GM21515 (cell line): ENCODE measurements around the gene CMC4.
A peak's percentile ranks its signal among the peaks of the same experiment; 100 is the strongest.

Experiments used
- ATAC-seq: cut with Tn5 transposase; IDR thresholded peaks from one replicate; pipeline ENCODE4 v1.9.1; 2021; ENCODE audit not compliant: unreplicated experiment

The CMC4 gene

GRCh38 chrX:155054255-155054654 lies 16.7 kb downstream of the CMC4 start:
- no peak for ATAC-seq

GRCh38 chrX:155053656-155054055 lies 17.3 kb downstream of the CMC4 start:
- ATAC-seq: no peak

GRCh38 chrX:155052738-155053498 lies 18.0 kb downstream of the CMC4 start:
- ATAC-seq: no peak

- ATAC-seq: no peak
These were observed 21.8 kb downstream of the CMC4 start for GRCh38 chrX:155048977-155049619.

GRCh38 chrX:155046811-155047528 lies 24.0 kb downstream of the CMC4 start:
- ATAC-seq: no peak

GRCh38 chrX:155046129-155046810 lies 24.7 kb downstream of the CMC4 start:
- ATAC-seq: no peak

DNA sequence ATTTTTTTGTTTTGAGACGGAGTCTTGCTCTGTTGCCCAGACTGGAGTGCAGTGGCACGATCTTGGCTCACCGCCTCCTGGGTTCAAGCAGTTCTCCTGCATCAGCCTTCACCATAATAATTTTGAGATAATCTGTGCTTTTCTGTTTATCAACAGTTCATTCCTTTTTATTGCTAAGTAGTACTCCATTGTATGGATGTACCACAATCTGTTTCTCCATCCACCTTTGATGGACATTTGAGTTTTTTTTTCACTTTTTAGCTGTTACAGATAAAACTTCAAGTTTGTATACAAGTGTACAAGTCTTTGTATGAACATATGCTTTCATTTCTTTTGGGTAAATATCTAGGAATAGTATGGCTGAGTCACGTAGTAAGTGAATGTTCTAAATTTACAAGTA lies 35.2 kb downstream of the CMC4 start:
- ATAC-seq: no peak

DNA sequence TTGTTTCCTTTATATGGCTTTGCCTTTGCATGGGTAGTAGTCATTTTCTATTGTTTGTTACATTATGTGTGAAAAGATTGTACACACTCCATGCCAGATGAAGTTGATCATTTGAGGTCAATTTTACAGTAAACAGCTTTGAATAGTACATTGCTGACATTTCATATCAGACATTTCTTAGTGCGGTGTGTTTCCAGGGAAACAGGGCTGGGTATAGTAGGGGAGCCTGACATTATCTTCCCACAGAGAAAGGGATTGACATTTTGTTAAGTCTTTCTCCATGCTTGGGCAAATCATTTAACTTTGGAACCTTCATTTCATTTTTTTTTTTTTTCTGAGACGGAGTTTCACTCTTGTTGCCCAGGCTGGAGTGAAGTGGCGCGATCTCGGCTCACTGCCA lies 39.3 kb downstream of the CMC4 start:
- no peak for ATAC-seq

DNA sequence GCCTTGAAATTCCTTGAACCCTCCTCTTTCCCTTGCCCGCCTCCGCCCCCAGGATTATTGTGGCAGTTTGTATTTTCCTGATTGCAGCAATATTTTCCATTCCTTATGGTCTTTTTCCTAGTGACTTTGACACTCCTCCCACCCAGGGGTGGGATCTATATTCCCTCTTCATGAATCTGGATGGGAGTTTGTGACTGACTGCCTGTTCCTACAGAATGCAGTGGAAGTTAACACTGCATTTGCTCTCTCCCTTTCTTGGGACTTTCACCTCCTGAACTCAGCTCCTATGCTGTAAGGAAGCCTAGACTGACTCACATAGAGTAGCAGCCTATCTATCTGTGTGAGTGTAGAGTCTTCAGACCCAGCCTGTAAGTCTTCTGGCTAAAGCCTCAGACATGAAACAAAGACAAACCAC lies 42.1 kb downstream of the CMC4 start:
- ATAC-seq: no peak

GRCh38 chrX:155028129-155028528 lies 42.8 kb downstream of the CMC4 start:
- no peak for ATAC-seq

- ATAC-seq: no peak
These were observed 43.3 kb downstream of the CMC4 start for GRCh38 chrX:155027509-155028066.

- peak; percentile 90 for ATAC-seq
These were observed 44.0 kb downstream of the CMC4 start, which contains the start of gene FUNDC2 for GRCh38 chrX:155026727-155027508. Gene FUNDC2 (plus strand): TSS chrX:155026844. CDS start chrX:155026939, 95 bp downstream.

GRCh38 chrX:155026420-155026726 lies 44.6 kb downstream of the CMC4 start:
- no peak for ATAC-seq

- ATAC-seq: no peak
These were observed 46.8 kb downstream of the CMC4 start for GRCh38 chrX:155023907-155024833.

DNA sequence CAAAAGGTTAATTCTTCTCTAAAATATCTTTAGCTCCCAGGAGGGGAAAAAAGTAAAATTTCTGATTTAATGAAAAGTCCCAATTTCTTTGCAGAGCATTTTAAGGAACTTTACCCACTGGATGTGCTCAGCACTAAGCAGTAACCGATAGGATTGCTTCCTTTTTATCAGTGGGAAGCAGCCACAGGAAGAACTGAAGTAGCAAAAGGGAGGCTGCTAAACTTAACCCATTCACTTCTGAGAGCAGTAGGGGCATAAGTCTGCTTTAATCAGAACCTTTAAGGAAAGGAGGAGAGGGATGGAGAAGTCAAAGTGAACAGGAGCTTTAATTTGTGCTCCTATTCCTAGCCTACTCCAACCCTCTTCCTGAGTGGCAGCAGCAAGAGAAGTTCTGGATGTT lies 48.4 kb downstream of the CMC4 start, which contains the start of gene F8:
Gene F8 (minus strand): TSS at position 139 of the 400 bp plus-strand sequence. CDS start 171 bp downstream, outside the sequence.
- ATAC-seq: no peak

DNA sequence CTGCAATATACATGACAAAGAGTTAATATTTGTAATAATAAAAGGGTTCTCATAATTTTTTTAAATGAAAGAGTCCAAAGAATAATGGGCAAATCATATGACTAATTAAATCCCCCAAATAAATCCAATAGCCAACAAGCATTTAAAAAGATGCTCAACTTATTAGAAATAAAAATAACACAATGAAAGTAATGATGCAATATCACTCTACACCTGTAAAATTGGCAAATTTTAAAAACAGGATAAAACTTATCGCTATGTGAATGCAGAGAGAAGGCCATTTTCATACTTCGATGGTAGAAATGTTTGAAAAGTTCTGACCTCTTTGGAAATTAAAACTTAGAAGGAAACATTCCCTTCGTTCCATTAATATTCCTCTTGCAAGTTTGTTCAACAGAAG lies 50.3 kb downstream of the CMC4 start:
- ATAC-seq: no peak
